ENCODE results near the gene GDI1. TPM values are rescaled to one million over a fixed set of nuclear protein-coding genes. Genes with fewer than 3 reads are reported as not detected.

The GDI1 gene
- total and polyA plus RNA-seq, 9 of the 15 experiments (the other 6 are each of a cell fraction or from before 2014, with no cell fraction given), result 0.97 to 82.6 (median 37.5) TPM

GRCh38 chrX:154486396-154487207 lies 49.6 kb downstream of the GDI1 start, which contains the start of gene UBL4A (continued):
- TF ChIP-seq E4F1 (CRISPR knock-in tag; IDR thresholded peaks at IDR 0.05; ENCODE audit: borderline replicate concordance) (no peak), ZNF197 (CRISPR knock-in tag; IDR thresholded peaks at IDR 0.05; ENCODE audit: low read depth) (no peak), BRCA1 (IDR thresholded peaks at IDR 0.05) (no peak), BRCA1 (CRISPR knock-in tag; IDR thresholded peaks at IDR 0.05) (no peak), OTX1 (CRISPR knock-in tag; IDR thresholded peaks at IDR 0.05) (0 out of 2 replicates have a peak, but pooled peaks have one; percentile 47), EWSR1 (IDR thresholded peaks at IDR 0.05; ENCODE audit: borderline replicate concordance, low read depth, partially characterized antibody) (no peak), ZNF316 (IDR thresholded peaks at IDR 0.05) (no peak), SAFB (IDR thresholded peaks at IDR 0.05; ENCODE audit: borderline replicate concordance, low read depth, low read length) (peak; percentile 64; the same call in 1 of the 2 replicates), GATAD2B (IDR thresholded peaks at IDR 0.05; ENCODE audit: borderline replicate concordance) (no peak), ELF1 (tag; IDR thresholded peaks at IDR 0.05) (no peak), MAFF (IDR thresholded peaks at IDR 0.05; ENCODE audit: low read length) (no peak), ZFP91 (CRISPR knock-in tag; IDR thresholded peaks at IDR 0.05) (no peak), ID3 (CRISPR knock-in tag; IDR thresholded peaks at IDR 0.05) (no peak), ID3 (tag; IDR thresholded peaks at IDR 0.05) (no peak), ZBTB9 (CRISPR knock-in tag; IDR thresholded peaks at IDR 0.05) (0 out of 2 replicates have a peak, but pooled peaks have one; percentile 39), SMAD4 (CRISPR knock-in tag; conservative IDR thresholded peaks at IDR 0.05) (peak; percentile 92), ETS2 (tag; IDR thresholded peaks at IDR 0.05; ENCODE audit: borderline replicate concordance, poor library complexity, severe bottlenecking) (no peak), CBFA2T2 (conservative IDR thresholded peaks at IDR 0.05) (no peak), YY1 (IDR thresholded peaks at IDR 0.05; ENCODE audit: borderline replicate concordance in 1 of 3, control insufficient read depth in 1 of 3, extremely low read depth in 1 of 3, insufficient read depth in 3 of 3, insufficient read length in 1 of 3, insufficient replicate concordance in 2 of 3, low read depth in 1 of 3, low read length in 2 of 3) (peak in 2 of 3 experiments; percentile 12 to 69), KLF6 (CRISPR knock-in tag; IDR thresholded peaks at IDR 0.05; ENCODE audit: borderline replicate concordance) (no peak)
